Spleen (tissue), 11 donors: ENCODE measurements around the gene TRMT10B. TPM values are rescaled to one million over a fixed set of nuclear protein-coding genes. Genes with fewer than 3 reads are reported as not detected.
"Not testable (repeated sequence)": the region's sequence is repeated elsewhere in the genome, so short reads cannot be mapped to it uniquely, and the experiment has no call there.

Experiments
- DNase-seq: peaks from one replicate; pipeline ENCODE4 v3.0.0-alpha.2; 2020
- H3K27ac ChIP-seq, 8 donors: fragments of 200-600 bp; sonication (generic) in 7 of 8; 1 replicate in 4 of 8; 2 replicates in 4 of 8; pipeline versions ENCODE4 v1.5.0 to v1.8.0; 2016 to 2021; ENCODE audit warnings: inconsistent platforms in 4 of 8, mild to moderate bottlenecking in 4 of 8, moderate library complexity in 1 of 8
- H3K27me3 ChIP-seq, 7 donors: fragments of 200-600 bp; sonication (generic) in 6 of 7; replicated peaks in 1 of 7; 1 replicate in 4 of 7; 2 replicates in 3 of 7; pipeline versions ENCODE4 v1.5.0 to v1.8.0; 2016 to 2021; ENCODE audit warnings: inconsistent platforms in 3 of 7, mild to moderate bottlenecking in 1 of 7
- H3K36me3 ChIP-seq, 6 donors: fragments of 200-600 bp; sonication (generic) in 5 of 6; 1 replicate in 4 of 6; 2 replicates in 2 of 6; pipeline versions ENCODE4 v1.5.0 to v1.8.0; 2016 to 2021; ENCODE audit warnings: inconsistent platforms in 2 of 6
- H3K4me1 ChIP-seq, 6 donors: fragments of 200-600 bp; sonication (generic) in 5 of 6; 1 replicate in 3 of 6; 2 replicates in 3 of 6; pipeline versions ENCODE4 v1.5.0 to v1.8.0; 2016 to 2021; ENCODE audit warnings: inconsistent platforms in 3 of 6
- H3K4me3 ChIP-seq, 8 donors: fragments of 200-600 bp; sonication (generic) in 7 of 8; 1 replicate in 4 of 8; 2 replicates in 4 of 8; pipeline versions ENCODE4 v1.5.0 to v1.8.0; 2016 to 2021; ENCODE audit warnings: inconsistent platforms in 4 of 8, mild to moderate bottlenecking in 4 of 8, moderate library complexity in 2 of 8
- H3K9me3 ChIP-seq, 8 donors: fragments of 200-600 bp; sonication (generic) in 7 of 8; 1 replicate in 4 of 8; 2 replicates in 4 of 8; pipeline versions ENCODE4 v1.5.0 to v1.8.0; 2016 to 2021; ENCODE audit warnings: inconsistent platforms in 4 of 8
- CTCF ChIP-seq, 11 experiments: fragments of 200-600 bp in 7 of 11; fragments of 450-650 bp in 4 of 11; sonication (generic) in 4 of 11; IDR thresholded peaks in 8 of 11; conservative IDR thresholded peaks in 3 of 11; 1 replicate in 7 of 11; 2 replicates in 4 of 11; pipeline versions ENCODE4 v1.4.0 to v1.8.0; 2016 to 2021; ENCODE audit warnings: antibody characterized with exemption in 11 of 11, inconsistent platforms in 4 of 11, mild to moderate bottlenecking in 1 of 11
- POLR2A ChIP-seq, 3 donors: fragments of 450-650 bp; IDR thresholded peaks; one replicate each; pipeline ENCODE4 v1.5.1; 2017; ENCODE audit warnings: antibody characterized with exemption in 3 of 3, mild to moderate bottlenecking in 1 of 3
- POLR2AphosphoS5 ChIP-seq, 3 donors: sonication (generic); formaldehyde crosslinking; IDR thresholded peaks; one replicate each; pipeline ENCODE4 v1.5.1; 2017; ENCODE audit warnings: antibody characterized with exemption in 3 of 3
- WGBS, 5 donors: extraction: QIAGEN DNeasy Blood & Tissue Kit in 3 of 5; methylation state at CpG; one replicate each; pipeline versions ENCODE4 v1.1.5 to v1.1.7; 2013 to 2018; 5-methylcytosine and 5-hydroxymethylcytosine counted together
- intact Hi-C: fragments of 100-400 bp; cut with DNase I; formaldehyde crosslinking; loops from one replicate; pipeline ENCODE4 v1.15.0; 2023; ENCODE audit warnings: low total_unique reads
- polyA plus RNA-seq, 3 donors: library from polyadenylated mRNA; stranded (reverse); fragments of 200-250 nt; gene quantifications; one replicate each; pipeline ENCODE4 v1.2.1, GENCODE V29; 2013
- total RNA-seq, 7 donors: library from RNA; depleted of rRNA in 3 of 7; stranded (reverse); fragments of >200 nt in 3 of 7; fragmentation: NEBNext Ultra II Directional in 4 of 7; extraction: Animal tissue kit (Norgen Biotek cat#: 25700) in 4 of 7; gene quantifications; one replicate each; pipeline versions ENCODE4 v1.1.0 to v1.2.1, GENCODE V29; 2016 to 2021
- donor health status: healthy with polysubstance abuse.
- donor health status: DM: no; HTN: no; CAD: no; lungs with moderate emphysema.
- donor health status: DM: no; HTN: no; CAD: no.
- donor health status: Bipolar disorder and iron deficiency.
- donor health status: healthy.
- donor health status: DM: no; HTN: no; CAD: no.
- donor health status: DM: yes; HTN: yes; CAD: no.

The TRMT10B gene
- total and polyA plus RNA-seq, 10 donors, result 5.8 to 17.7 (median 10.2) TPM

DNA sequence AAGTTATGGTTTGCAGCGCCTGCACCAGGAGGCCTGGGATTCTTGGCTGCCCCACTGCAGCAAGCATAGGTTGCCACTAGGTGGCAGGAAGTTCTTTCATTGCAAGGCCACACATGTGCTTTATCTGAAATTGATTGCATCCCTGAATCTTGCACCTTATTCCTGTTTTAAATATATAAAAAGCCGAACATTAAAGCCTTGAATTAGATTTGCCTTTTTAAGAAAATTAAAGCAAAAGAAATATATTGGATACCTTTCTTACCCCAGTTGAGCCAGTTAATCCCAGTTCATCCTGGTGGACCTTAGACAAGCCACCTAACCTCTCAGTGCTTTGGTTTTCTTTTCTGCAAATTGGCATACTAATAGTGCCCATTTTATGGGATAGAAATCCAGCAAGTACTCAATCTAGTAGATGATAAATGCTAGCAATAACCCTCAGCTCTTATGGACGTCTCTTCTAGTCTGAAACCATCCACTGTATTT, 6.3 kb upstream of the TRMT10B start:
- no peak for DNase-seq

DNA sequence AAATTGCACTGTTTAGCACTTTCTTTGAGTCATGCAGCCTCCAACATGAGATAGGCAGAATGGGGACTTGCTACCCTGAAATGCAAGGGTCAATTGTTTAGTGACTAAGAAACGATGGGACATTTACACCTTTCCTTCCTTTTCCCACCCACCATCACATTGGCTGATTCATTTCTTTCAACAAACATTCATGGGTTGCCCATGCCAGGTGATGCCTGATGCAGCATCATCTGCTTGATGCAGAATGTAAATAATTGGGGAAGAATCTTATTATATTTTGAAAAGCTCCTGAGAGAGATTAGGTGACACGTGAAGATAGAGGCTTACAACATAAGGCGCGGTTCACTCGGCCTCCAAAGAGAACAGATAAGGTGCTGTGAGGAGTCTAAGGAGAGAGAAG, 4.5 kb upstream of the TRMT10B start:
- 60 to 80% (median 75%) methylated on average over 5 of the region's 5 CpGs for WGBS, 5 donors
- no peak overlapping the region for H3K4me3 ChIP-seq
- peaks cover under 1 to 15% (median 8%) of the 10 kb centered on the region in 6 donors for H3K4me1 ChIP-seq
- TF ChIP-seq POLR2A (IDR thresholded peaks at IDR 0.05) (no peak), POLR2AphosphoS5 (IDR thresholded peaks at IDR 0.05) (no peak), CTCF (IDR thresholded peaks at IDR 0.05 in 8 of 11, conservative IDR thresholded peaks at IDR 0.05 in 3 of 11) (no peak)
- H3K9me3 ChIP-seq, result no peaks in the 10 kb centered on the region
- no peaks in the 10 kb centered on the region for H3K27me3 ChIP-seq
- H3K27ac ChIP-seq, result no peak overlapping the region
- DNase-seq, result no peak
- H3K36me3 ChIP-seq, result no peaks in the 10 kb centered on the region
- intact Hi-C loops, result loop anchor here (10.0 kb wide), 1 partner anchor 656 kb away; no protein-coding TSS in a partner anchor

More for the DNA sequence above, 6.3 kb upstream of the TRMT10B start:
- Histone ChIP-seq H3K27me3 (no peaks in the 10 kb centered on the region), H3K9me3 (no peaks in the 10 kb centered on the region), H3K4me1 (peaks cover 0 to 4% (median 0%) of the 10 kb centered on the region in 6 donors), H3K27ac (no peak overlapping the region), H3K36me3 (no peaks in the 10 kb centered on the region), H3K4me3 (no peak overlapping the region)
- TF ChIP-seq CTCF (IDR thresholded peaks at IDR 0.05 in 8 of 11, conservative IDR thresholded peaks at IDR 0.05 in 3 of 11), result peak; percentile 56 to 95 (median 91)
- no peak for TF ChIP-seq POLR2A (IDR thresholded peaks at IDR 0.05)
- peak in 1 of 3 donors; percentile 14 for TF ChIP-seq POLR2AphosphoS5 (IDR thresholded peaks at IDR 0.05)
- WGBS, 5 donors, result 28 to 47% (median 34%) methylated on average over 3 of the region's 3 CpGs
- intact Hi-C loops, result loop anchor here (10.0 kb wide), 1 partner anchor 657 kb away; no protein-coding TSS in a partner anchor

- Histone ChIP-seq H3K9me3 (no peaks in the 10 kb centered on the region), H3K27ac (no peak overlapping the region), H3K4me3 (no peak overlapping the region), H3K27me3 (no peaks in the 10 kb centered on the region), H3K4me1 (peaks cover 13 to 36% (median 20%) of the 10 kb centered on the region in 6 donors), H3K36me3 (no peaks in the 10 kb centered on the region)
- intact Hi-C loops, result no loop called here
- no peak for DNase-seq
- TF ChIP-seq POLR2A (IDR thresholded peaks at IDR 0.05), result no peak
- TF ChIP-seq CTCF (IDR thresholded peaks at IDR 0.05 in 8 of 11, conservative IDR thresholded peaks at IDR 0.05 in 3 of 11), result no peak
- TF ChIP-seq POLR2AphosphoS5 (IDR thresholded peaks at IDR 0.05), result no peak
- WGBS, 5 donors, result 73 to 81% (median 78%) methylated on average over 6 of the region's 6 CpGs
These were observed 2.4 kb upstream of the TRMT10B start for GRCh38 chr9:37751186-37751585.

DNA sequence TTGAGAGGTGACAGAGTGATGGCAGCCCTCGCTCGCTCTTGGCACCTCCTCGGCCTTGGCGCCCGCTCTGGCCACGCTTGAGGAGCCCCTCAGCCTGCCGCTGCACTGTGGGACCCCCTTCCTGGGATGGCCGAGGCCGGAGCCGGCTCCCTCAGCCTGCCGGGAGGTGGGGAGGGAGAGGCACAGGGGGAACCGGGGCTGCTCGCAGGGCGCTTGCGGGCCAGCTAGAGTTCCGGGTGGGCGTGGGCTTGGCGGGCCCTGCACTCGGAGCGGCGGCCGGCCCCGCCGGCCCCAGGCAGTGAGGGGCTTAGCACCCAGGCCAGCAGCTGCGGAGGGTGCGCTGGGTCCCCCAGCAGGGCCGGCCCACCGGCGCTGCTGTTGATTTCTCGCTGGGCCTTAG, 1.9 kb upstream of the TRMT10B start:
- WGBS, 5 donors, result 91 to 97% (median 93%) methylated on average over 12 to 30 of the region's 30 CpGs
- DNase-seq, H3K9me3 ChIP-seq, H3K27me3 ChIP-seq, H3K4me3 ChIP-seq, H3K36me3 ChIP-seq, H3K27ac ChIP-seq, intact Hi-C loops: not testable (repeated sequence)
- H3K4me1 ChIP-seq, result peaks cover 13 to 36% (median 20%) of the 10 kb centered on the region in 6 donors

DNA sequence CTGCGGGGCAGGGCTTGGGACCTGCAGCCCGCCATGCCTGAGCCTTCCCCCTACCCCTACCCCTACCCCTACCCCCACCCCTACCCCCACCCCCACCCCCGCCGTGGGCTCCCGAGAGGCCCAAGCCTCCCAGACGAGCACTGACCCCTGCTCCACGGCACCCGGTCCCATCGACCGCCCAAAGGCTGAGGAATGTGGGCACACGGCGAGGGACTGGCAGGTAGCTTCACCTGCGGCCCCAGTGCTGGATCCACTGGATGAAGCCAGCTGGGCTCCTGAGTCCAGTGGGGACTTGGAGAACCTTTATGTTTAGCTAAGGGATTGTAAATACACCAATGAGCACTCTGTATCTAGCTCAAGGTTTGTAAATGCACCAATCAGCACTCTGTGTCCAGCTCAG, 1.5 kb upstream of the TRMT10B start:
- H3K27ac ChIP-seq, H3K9me3 ChIP-seq, DNase-seq, H3K36me3 ChIP-seq, H3K4me3 ChIP-seq, intact Hi-C loops, H3K27me3 ChIP-seq: not testable (repeated sequence)
- H3K4me1 ChIP-seq, result peaks cover 13 to 36% (median 20%) of the 10 kb centered on the region in 6 donors
- 88 to 100% (median 97%) methylated on average over 6 to 13 of the region's 13 CpGs for WGBS, 5 donors
